MG63 (cell line): ENCODE data around the gene SPTAN1. TPM values are rescaled to one million over a fixed set of nuclear protein-coding genes. Genes with fewer than 3 reads are reported as not detected.
"Not testable (repeated sequence)": the region's sequence is repeated elsewhere in the genome, so short reads cannot be mapped to it uniquely, and the experiment has no call there.

Source experiments
- DNase-seq: peaks from one replicate; pipeline ENCODE4 v3.0.0-alpha.2; 2020
- H3K27me3 ChIP-seq: fragments of 250-450 bp; sonication (Bioruptor Pico); 2 replicates; pipeline ENCODE4 v1.5.1; 2020; ENCODE audit warnings: mild to moderate bottlenecking, moderate library complexity
- H3K36me3 ChIP-seq: fragments of 250-450 bp; sonication (Bioruptor Pico); 2 replicates; pipeline ENCODE4 v1.5.1; 2020; ENCODE audit warnings: mild to moderate bottlenecking, moderate library complexity
- H3K4me3 ChIP-seq: fragments of 250-450 bp; sonication (Bioruptor Pico); 2 replicates; pipeline ENCODE4 v1.5.1; 2020; ENCODE audit warnings: mild to moderate bottlenecking, moderate library complexity
- H3K9me3 ChIP-seq: fragments of 250-450 bp; sonication (Bioruptor Pico); 2 replicates; pipeline ENCODE4 v1.5.1; 2020; ENCODE audit warnings: mild to moderate bottlenecking, moderate library complexity
- total RNA-seq: library from RNA; depleted of rRNA; stranded (reverse); fragments of >200 nt; shearing (Covaris generic); gene quantifications from 2 replicates; pipeline ENCODE4 v1.2.3, GENCODE V29; 2014; ENCODE audit warnings: low replicate concordance

Gene SPTAN1
- total RNA-seq, 1 experiment from 2014 or later = 111 TPM

DNA sequence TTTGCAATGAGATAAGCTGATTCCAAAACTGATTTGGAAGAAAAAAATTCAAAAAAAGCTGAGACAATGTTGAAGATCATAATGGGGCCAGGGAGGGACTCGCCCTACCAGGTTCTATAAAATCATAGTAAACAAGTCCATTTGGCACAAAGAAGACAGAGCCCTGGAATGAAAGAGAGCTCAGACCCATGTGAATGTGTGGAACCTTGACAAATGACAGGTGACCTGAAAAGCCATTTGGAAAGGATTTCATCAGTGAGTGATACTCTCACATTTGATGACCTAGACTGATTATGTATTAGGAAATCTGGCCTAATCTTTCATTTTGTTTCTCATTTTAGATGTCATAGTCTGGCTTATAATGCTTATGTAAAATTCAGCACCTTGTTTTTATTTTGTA lies 26.8 kb downstream of the SPTAN1 start:
- DNase-seq = no peak
- Histone ChIP-seq H3K36me3 (peaks cover 88% of the 10 kb centered on the region), H3K4me3 (no peak overlapping the region), H3K27me3 (no peaks in the 10 kb centered on the region), H3K9me3 (no peaks in the 10 kb centered on the region)

DNA sequence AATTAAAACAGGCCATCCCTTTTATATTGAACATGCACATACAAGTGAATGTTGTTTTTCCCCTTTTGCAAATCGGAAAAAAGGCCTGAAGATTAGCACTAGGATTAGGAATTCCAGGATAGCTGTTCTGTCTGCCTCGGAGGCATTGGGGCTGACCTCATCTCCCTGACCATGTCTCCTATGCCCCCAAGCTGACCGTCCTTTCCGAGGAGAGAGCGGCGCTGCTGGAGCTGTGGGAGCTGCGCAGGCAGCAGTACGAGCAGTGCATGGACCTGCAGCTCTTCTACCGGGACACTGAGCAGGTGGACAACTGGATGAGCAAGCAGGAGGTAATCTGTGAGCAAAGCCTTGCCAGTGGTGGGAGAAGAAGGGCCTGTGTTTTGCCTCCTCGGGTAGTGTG lies 28.3 kb downstream of the SPTAN1 start:
- no peaks in the 10 kb centered on the region for H3K9me3 ChIP-seq
- H3K27me3 ChIP-seq = no peaks in the 10 kb centered on the region
- H3K36me3 ChIP-seq = peaks cover 87% of the 10 kb centered on the region
- H3K4me3 ChIP-seq = no peak overlapping the region
- DNase-seq = no peak

DNA sequence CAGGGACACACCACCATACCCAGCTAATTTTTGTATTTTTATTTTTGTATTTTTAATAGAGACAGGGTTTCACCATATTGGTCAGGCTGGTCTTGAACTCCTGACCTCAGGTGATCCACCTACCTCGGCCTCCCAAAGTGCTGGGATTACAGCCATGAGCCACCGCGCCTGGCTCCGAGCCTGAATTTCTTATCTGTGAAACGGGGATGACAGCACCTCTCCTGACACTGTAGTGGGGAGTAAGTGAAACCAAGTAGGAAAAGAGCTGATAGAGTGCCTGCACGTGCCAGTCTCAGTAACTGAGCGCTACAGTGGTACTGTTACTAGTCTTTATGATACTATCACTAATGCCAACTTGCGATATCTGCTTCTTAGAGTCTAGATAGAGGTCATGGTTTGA lies 32.8 kb downstream of the SPTAN1 start:
- peaks cover 77% of the 10 kb centered on the region for H3K36me3 ChIP-seq
- not testable (repeated sequence) for DNase-seq, H3K9me3 ChIP-seq, H3K27me3 ChIP-seq, H3K4me3 ChIP-seq

DNA sequence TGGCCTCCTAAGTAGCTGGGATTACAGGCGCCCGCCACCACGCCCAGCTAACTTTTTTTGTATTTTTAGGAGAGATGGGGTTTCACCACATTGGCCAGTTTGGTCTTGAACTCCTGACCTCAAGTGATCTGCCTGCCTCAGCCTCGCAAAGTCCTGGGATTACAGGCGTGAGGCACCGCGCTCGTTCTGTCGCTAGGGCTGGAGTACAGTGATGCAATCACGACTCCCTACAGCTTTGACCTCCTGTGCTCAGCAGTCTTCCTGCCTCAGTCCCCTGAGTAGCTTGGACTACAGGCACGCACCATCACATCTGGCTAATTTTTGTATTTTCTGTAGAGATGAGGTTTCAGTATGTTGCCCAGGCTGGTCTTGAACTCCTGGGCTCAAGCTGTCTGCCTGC lies 34.5 kb downstream of the SPTAN1 start:
- H3K36me3 ChIP-seq = peaks cover 71% of the 10 kb centered on the region

DNA sequence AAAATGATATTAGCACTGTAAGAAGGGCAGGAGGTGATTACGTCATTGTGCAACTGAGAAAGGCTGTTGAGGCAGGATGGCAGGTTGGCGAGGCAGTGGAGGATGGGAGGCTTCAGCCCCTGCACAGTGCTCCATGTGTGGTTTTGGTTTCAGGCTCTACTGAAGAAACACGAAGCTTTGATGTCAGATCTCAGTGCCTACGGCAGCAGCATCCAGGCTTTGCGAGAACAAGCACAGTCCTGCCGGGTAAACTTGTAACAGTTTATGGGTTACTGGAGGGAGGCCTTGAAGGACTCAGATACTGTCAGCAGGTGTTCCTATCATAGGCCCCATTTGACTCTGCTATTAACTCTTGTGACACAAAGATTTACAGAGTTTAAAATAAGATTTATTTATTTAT lies 35.1 kb downstream of the SPTAN1 start:
- Histone ChIP-seq H3K4me3 (no peak overlapping the region), H3K36me3 (peaks cover 68% of the 10 kb centered on the region), H3K27me3 (no peaks in the 10 kb centered on the region), H3K9me3 (no peaks in the 10 kb centered on the region)
- no peak for DNase-seq

More for the DNA sequence above, 34.5 kb downstream of the SPTAN1 start:
- not testable (repeated sequence) for DNase-seq, H3K9me3 ChIP-seq, H3K27me3 ChIP-seq, H3K4me3 ChIP-seq

DNA sequence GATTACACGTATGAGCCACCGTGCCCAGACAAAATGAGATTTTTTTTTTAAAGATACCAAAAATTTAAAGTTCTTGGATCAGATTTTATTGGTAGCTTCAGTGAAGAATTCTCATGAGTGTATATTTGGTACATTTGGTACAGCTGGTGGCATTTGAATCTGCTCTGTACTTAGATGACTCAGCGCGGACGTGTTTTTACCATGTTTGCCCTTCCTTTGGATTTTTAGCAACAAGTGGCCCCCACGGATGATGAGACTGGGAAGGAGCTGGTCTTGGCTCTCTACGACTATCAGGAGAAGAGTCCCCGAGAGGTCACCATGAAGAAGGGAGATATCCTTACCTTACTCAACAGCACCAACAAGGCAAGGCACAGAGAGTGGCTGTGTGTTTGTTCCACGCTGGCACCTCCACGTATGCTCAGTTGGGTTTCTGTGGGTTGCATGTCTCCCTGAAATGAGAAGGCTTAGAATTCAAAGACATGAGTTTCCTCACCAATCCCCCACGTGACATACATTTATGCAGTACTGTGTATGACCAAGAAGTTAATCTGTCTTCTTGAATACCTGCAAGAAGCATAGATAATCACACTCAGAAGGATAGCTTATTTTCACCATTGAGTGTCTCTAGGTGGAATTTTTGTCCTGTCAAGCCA lies 36.3 kb downstream of the SPTAN1 start:
- no peaks in the 10 kb centered on the region for H3K27me3 ChIP-seq
- DNase-seq = no peak
- H3K4me3 ChIP-seq = no peak overlapping the region
- peaks cover 67% of the 10 kb centered on the region for H3K36me3 ChIP-seq
- H3K9me3 ChIP-seq = no peaks in the 10 kb centered on the region

DNA sequence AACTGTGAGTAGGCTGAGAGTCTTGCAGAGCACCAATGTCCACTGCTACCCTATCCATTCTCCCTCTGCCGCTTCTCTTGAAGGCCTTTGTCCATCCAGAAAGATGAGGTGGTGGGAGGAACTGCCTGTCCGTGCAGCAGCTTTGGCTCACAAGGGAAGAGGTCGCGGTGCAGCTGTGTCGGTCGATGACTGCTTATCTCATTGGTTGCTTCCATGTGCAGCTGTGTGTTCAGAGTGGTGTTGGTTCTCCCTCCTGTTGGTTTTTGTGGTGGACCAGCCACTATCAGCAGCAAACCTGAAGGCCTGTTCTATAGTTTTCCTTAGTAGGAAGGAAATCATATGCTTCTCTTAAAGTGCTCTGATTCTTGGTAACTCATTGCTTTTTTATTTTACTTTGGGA lies 40.7 kb downstream of the SPTAN1 start:
- no peaks in the 10 kb centered on the region for H3K9me3 ChIP-seq
- H3K4me3 ChIP-seq = no peak overlapping the region
- peaks cover 71% of the 10 kb centered on the region for H3K36me3 ChIP-seq
- H3K27me3 ChIP-seq = no peaks in the 10 kb centered on the region
- no peak for DNase-seq

DNA sequence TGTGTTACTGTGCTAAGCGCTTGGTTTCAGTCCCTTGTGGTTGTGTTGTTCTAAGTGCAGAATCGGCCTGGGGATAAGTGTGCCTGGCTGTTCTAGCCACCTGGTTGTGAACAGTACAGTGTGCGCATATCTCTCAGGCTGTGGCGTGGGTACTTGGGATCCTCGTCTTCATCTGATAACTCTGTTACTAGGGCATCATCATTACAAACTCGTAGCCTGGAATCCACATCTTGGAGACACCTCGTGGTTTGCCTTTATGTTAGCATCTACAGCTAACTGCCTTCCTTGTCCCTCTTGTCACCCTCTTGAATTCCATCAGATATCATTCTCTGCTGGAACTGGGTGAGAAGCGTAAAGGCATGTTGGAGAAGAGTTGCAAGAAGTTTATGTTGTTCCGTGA lies 41.5 kb downstream of the SPTAN1 start:
- DNase-seq = no peak
- no peak overlapping the region for H3K4me3 ChIP-seq
- H3K27me3 ChIP-seq = no peaks in the 10 kb centered on the region
- no peaks in the 10 kb centered on the region for H3K9me3 ChIP-seq
- H3K36me3 ChIP-seq = peaks cover 72% of the 10 kb centered on the region

DNA sequence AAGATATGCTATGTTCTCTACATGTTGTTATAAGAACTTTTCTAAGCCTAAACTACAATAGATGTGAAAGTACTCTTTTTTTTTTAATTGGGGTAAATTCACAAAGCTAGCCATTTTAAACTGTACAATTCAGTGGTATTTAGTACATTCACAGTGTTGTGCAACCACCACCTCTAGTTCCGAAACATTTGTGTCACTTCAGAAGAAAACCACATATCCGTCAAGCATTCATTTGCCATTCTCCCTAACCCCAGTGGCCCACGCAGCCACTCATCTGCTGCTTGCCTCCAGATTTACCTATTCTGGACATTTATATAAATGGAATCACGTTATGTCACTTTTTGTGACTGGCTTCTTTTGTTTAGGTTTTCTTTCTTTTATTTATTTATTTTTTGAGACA lies 43.1 kb downstream of the SPTAN1 start:
- no peak for DNase-seq
- Histone ChIP-seq H3K27me3 (no peaks in the 10 kb centered on the region), H3K4me3 (no peak overlapping the region), H3K9me3 (no peaks in the 10 kb centered on the region), H3K36me3 (peaks cover 78% of the 10 kb centered on the region)

DNA sequence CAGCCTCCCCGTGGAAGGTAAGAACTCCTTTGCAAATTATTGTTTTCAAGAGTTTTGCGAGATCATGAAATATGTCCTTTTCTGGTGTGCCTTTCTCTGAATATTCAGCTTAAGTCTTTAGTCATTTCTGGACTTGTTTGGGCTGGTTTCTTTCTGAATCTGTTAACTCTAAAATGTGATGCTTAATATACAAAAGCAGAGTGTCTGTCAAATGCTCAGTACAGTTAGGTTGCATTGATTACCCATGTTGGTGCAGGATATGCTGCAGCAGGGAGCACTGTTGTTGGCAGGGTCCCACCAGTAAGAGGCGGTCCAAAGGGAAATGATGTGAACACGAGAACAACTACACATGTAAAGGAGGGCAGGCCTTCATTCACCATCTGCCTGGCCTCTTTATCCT lies 47.7 kb downstream of the SPTAN1 start:
- H3K27me3 ChIP-seq = no peaks in the 10 kb centered on the region
- peaks cover 82% of the 10 kb centered on the region for H3K36me3 ChIP-seq
- H3K4me3 ChIP-seq = no peak overlapping the region
- no peaks in the 10 kb centered on the region for H3K9me3 ChIP-seq
- no peak for DNase-seq

DNA sequence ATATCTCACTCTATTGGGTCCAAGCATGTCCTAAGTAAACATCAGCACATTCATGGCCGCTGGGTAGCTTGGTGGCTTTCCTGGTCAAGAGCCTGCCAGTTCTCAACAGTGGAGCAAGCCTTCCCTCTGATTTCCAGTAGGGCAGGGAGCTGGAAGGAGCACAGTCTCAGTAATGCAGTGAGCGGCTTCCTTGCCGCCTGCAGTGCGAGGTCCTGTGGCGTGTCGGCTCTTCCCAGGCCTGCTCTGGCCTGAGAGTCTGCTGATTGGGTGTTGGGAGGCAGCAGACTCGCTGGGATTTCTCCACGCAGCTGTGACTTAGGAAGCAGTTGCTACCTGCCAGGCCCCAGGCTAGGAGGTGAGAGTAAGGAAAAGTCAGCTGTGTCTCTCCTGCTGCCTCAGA lies 51.3 kb downstream of the SPTAN1 start:
- H3K36me3 ChIP-seq = peaks cover 66% of the 10 kb centered on the region
- no peaks in the 10 kb centered on the region for H3K9me3 ChIP-seq
- no peaks in the 10 kb centered on the region for H3K27me3 ChIP-seq
- no peak for DNase-seq
- no peak overlapping the region for H3K4me3 ChIP-seq

DNA sequence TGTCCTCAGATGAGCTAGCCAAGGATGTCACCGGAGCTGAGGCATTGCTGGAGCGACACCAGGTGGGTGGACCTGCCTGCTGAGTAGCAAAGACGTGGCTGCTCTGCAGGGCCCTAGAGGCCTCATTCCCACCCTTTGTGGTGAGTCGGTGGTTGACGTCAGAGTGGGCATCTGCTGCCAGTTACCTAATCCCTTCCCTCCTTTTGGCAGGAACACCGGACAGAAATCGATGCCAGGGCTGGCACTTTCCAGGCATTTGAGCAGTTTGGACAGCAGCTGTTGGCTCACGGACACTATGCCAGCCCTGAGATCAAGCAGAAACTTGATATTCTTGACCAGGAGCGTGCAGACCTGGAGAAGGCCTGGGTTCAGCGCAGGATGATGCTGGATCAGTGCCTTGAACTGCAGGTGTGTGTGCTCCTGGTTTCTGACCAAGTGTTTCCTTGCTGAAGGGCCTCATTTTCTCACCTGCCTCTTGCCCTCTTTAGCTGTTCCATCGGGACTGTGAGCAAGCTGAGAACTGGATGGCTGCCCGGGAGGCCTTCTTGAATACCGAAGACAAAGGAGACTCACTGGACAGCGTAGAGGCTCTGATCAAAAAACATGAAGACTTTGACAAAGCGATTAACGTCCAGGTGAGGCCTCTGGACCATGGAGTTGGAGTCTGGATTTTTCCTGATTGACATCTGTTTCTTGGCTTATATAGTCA lies 55.4 kb downstream of the SPTAN1 start:
- peak; percentile 98 for DNase-seq
- peaks cover 79% of the 10 kb centered on the region for H3K36me3 ChIP-seq
- no peaks in the 10 kb centered on the region for H3K9me3 ChIP-seq
- no peak overlapping the region for H3K4me3 ChIP-seq
- H3K27me3 ChIP-seq = no peaks in the 10 kb centered on the region

DNA sequence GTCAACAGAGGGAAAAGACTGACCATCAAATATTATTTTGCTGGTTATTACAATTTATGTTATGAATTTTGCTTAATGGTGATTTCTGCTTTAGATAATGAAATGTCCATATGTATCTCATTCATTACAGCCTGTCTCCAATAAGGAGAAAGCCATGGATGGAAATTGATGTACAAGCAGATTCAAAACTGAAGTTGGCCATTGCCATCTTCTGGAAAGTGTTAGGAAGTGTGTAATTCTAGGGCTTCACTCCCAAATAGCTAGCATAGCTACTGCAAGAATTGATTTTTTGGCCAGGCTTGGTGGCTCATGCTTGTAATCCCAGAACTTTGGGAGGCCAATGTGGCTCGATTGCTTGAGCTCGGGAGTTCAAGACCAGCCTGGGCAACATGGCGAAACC lies 58.5 kb downstream of the SPTAN1 start:
- Histone ChIP-seq H3K9me3 (no peaks in the 10 kb centered on the region), H3K36me3 (peaks cover 81% of the 10 kb centered on the region), H3K27me3 (no peaks in the 10 kb centered on the region), H3K4me3 (no peak overlapping the region)
- DNase-seq = no peak

DNA sequence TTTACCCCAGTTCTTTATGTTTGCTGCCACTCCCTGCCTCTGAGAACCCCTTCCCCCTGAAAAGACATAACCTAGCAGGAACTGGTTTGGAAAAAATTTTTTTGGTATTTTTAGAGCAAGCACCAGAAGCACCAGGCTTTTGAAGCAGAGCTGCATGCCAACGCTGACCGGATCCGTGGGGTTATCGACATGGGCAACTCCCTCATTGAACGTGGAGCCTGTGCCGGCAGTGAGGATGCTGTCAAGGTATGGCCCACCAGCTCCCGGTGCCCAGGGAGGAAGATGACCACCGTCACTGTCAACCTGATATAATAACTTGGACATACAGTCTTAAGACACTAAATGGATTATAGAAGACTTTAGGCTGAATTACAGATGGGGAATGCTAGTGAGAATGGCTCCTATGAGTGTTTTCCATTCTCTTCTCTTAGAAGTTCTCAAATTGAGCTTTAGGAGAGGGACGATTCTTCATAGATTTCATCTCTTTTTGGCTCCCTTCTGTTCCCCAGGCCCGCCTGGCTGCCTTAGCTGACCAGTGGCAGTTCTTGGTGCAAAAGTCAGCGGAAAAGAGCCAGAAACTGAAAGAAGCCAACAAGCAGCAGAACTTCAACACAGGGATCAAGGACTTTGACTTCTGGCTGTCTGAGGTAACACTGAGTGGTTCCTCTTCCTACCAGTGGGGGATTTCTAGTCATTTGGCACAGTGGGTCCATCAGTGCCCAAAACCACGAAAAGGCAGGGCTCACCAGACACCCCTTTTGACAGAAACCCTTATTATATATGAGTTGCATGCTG lies 59.4 kb downstream of the SPTAN1 start:
- Histone ChIP-seq H3K9me3 (no peaks in the 10 kb centered on the region), H3K27me3 (no peaks in the 10 kb centered on the region), H3K4me3 (no peak overlapping the region), H3K36me3 (peaks cover 87% of the 10 kb centered on the region)
- DNase-seq = no peak

DNA sequence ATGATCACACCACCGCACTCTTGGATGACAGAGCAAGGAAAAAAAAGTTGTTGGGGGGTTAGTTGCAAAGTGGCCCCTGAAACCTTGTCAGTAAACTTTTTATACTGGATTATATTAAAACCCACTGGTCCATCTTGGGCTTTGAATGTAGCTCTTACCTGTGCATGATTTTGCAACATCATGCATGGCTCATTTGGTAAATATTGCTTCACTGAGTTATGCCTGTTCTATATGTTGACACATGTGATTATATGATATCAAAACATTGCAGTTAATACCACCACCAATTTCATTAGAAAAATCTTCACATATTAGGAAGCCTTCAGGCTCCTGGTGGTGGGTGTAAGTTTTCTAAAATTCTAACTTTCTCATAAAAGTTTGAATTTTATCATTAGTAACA lies 62.3 kb downstream of the SPTAN1 start:
- Histone ChIP-seq H3K9me3 (no peaks in the 10 kb centered on the region), H3K27me3 (no peaks in the 10 kb centered on the region), H3K4me3 (no peak overlapping the region), H3K36me3 (peaks cover 91% of the 10 kb centered on the region)
- DNase-seq = no peak

DNA sequence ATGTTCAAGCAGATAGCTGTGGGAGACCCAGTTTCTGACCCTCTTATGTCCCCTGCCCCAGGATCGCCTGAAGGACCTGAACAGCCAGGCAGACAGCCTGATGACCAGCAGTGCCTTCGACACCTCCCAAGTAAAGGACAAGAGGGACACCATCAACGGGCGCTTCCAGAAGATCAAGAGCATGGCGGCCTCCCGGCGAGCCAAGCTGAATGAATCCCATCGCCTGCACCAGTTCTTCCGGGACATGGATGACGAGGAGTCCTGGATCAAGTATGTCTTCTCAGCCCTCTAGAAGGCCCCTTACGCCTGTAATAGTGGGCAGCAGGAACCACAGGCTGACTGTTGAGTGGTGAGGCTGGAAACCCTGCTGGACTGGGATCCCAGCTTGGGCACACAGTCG lies 63.2 kb downstream of the SPTAN1 start:
- no peak for DNase-seq
- Histone ChIP-seq H3K4me3 (no peak overlapping the region), H3K9me3 (no peaks in the 10 kb centered on the region), H3K27me3 (no peaks in the 10 kb centered on the region), H3K36me3 (peaks cover 92% of the 10 kb centered on the region)

DNA sequence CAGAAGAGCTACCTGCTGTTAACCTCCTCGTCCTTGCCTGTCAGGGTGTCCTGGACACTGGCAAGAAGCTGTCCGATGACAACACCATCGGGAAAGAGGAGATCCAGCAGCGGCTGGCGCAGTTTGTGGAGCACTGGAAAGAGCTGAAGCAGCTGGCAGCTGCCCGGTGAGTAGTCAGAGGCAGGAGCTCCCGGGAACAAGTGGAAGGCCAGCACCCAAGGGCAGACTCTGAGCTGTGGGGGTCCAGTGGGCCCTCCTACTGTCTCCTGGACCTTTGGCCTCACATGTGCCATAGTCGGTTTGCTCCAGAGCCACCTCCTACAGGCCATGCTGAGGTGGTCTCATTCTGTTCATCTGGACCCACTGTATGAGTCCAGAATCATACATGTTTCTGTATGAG lies 65.6 kb downstream of the SPTAN1 start:
- no peak for DNase-seq

More for the DNA sequence above, 65.6 kb downstream of the SPTAN1 start:
- no peaks in the 10 kb centered on the region for H3K27me3 ChIP-seq
- H3K9me3 ChIP-seq = no peaks in the 10 kb centered on the region
- peaks cover 87% of the 10 kb centered on the region for H3K36me3 ChIP-seq
- H3K4me3 ChIP-seq = no peak overlapping the region
